H9 (cell line): ENCODE measurements around the gene FGFBP2. TPM values are rescaled to one million over a fixed set of nuclear protein-coding genes. Genes with fewer than 3 reads are reported as not detected.

ENCODE experiments used
- DNase-seq: peaks from one replicate; pipeline ENCODE4 v3.0.0-alpha.2; 2017
- H2AFZ ChIP-seq: one replicate; pipeline ENCODE4 v1.6.1; 2013; ENCODE audit warnings: mild to moderate bottlenecking, low read length, control low read depth, moderate library complexity
- H2AK5ac ChIP-seq: 2 replicates; pipeline ENCODE4 v1.6.1; 2013; ENCODE audit warnings: low read length, control low read depth, mixed read lengths; ENCODE audit not compliant: insufficient read length
- H2BK120ac ChIP-seq: one replicate; pipeline ENCODE4 v1.6.1; 2013; ENCODE audit warnings: low read depth, mild to moderate bottlenecking, low read length, control low read depth, inconsistent platforms; ENCODE audit not compliant: poor library complexity, severe bottlenecking
- H2BK12ac ChIP-seq: 2 replicates; pipeline ENCODE4 v1.6.1; 2013; ENCODE audit warnings: low read length, control low read depth, mixed read lengths, low read depth; ENCODE audit not compliant: insufficient read length
- H2BK15ac ChIP-seq: 2 replicates; pipeline ENCODE4 v1.6.1; 2013; ENCODE audit warnings: low read depth, low read length, control low read depth
- H2BK20ac ChIP-seq: one replicate; pipeline ENCODE4 v1.6.1; 2013; ENCODE audit warnings: low read depth, mild to moderate bottlenecking, low read length, control low read depth, inconsistent platforms; ENCODE audit not compliant: poor library complexity, severe bottlenecking
- H2BK5ac ChIP-seq: 2 replicates; pipeline ENCODE4 v1.6.1; 2013; ENCODE audit warnings: low read length, control low read depth, mixed read lengths; ENCODE audit not compliant: insufficient read length
- H3K14ac ChIP-seq: 2 replicates; pipeline ENCODE4 v1.6.1; 2013; ENCODE audit warnings: low read length, control low read depth; ENCODE audit not compliant: insufficient read depth
- H3K18ac ChIP-seq: 2 replicates; pipeline ENCODE4 v1.6.1; 2013; ENCODE audit warnings: low read depth, mild to moderate bottlenecking, mixed read lengths, low read length, control low read depth; ENCODE audit not compliant: insufficient read length
- H3K23ac ChIP-seq: 2 replicates; pipeline ENCODE4 v1.6.1; 2013; ENCODE audit warnings: low read length, control low read depth, mixed read lengths, low read depth; ENCODE audit not compliant: insufficient read length
- H3K23me2 ChIP-seq: 2 replicates; pipeline ENCODE4 v1.6.1; 2013; ENCODE audit warnings: low read depth, mild to moderate bottlenecking, mixed read lengths, low read length, control low read depth; ENCODE audit not compliant: insufficient read length, poor library complexity, severe bottlenecking
- H3K27ac ChIP-seq: 2 replicates; pipeline ENCODE4 v1.5.1; 2013; ENCODE audit warnings: low read length, control low read depth, mixed read lengths, low read depth; ENCODE audit not compliant: insufficient read length
- H3K27me3 ChIP-seq: 2 replicates; pipeline ENCODE4 v1.6.1; 2013; ENCODE audit warnings: low read length, control low read depth, inconsistent platforms; ENCODE audit not compliant: insufficient read depth
- H3K4ac ChIP-seq: 2 replicates; pipeline ENCODE4 v1.6.1; 2013; ENCODE audit warnings: low read depth, mild to moderate bottlenecking, control low read depth, inconsistent platforms, low read length, moderate library complexity
- H3K4me1 ChIP-seq: 2 replicates; pipeline ENCODE4 v1.6.1; 2013; ENCODE audit warnings: low read length, control low read depth, inconsistent platforms; ENCODE audit not compliant: insufficient read depth
- H3K4me2 ChIP-seq: 2 replicates; pipeline ENCODE4 v1.6.1; 2013; ENCODE audit warnings: low read length, control low read depth, mixed read lengths; ENCODE audit not compliant: insufficient read length, insufficient read depth
- H3K56ac ChIP-seq: 2 replicates; pipeline ENCODE4 v1.6.1; 2013; ENCODE audit warnings: low read depth, mild to moderate bottlenecking, mixed read lengths, low read length, control low read depth; ENCODE audit not compliant: insufficient read length
- H3K79me1 ChIP-seq: 2 replicates; pipeline ENCODE4 v1.6.1; 2013; ENCODE audit warnings: low read depth, mild to moderate bottlenecking, moderate library complexity, low read length, control low read depth, inconsistent platforms; ENCODE audit not compliant: insufficient read depth, poor library complexity, severe bottlenecking
- H3K79me2 ChIP-seq: 2 replicates; pipeline ENCODE4 v1.6.1; 2013; ENCODE audit warnings: low read length, control low read depth, inconsistent platforms; ENCODE audit not compliant: insufficient read depth
- H3K9ac ChIP-seq: 2 replicates; pipeline ENCODE4 v1.6.1; 2013; ENCODE audit warnings: low read length, control low read depth, mixed read lengths; ENCODE audit not compliant: insufficient read length; ENCODE audit errors: extremely low read depth
- H3K9me3 ChIP-seq: one replicate; pipeline ENCODE4 v1.6.1; 2013; ENCODE audit warnings: low read depth, low read length, inconsistent platforms; ENCODE audit not compliant: control insufficient read depth
- H3T11ph ChIP-seq: one replicate; pipeline ENCODE4 v1.6.1; 2013; ENCODE audit warnings: mild to moderate bottlenecking, low read length, control low read depth, inconsistent platforms
- H4K20me1 ChIP-seq: one replicate; pipeline ENCODE4 v1.6.1; 2013; ENCODE audit not compliant: control insufficient read depth, insufficient read length, insufficient read depth
- H4K5ac ChIP-seq: 2 replicates; pipeline ENCODE4 v1.6.1; 2013; ENCODE audit warnings: low read depth, mild to moderate bottlenecking, mixed read lengths, low read length, control low read depth; ENCODE audit not compliant: insufficient read length
- H4K8ac ChIP-seq: replicated peaks from 2 replicates; pipeline ENCODE4 v1.6.1; 2013; ENCODE audit warnings: low read length, control low read depth, mixed read lengths, low read depth; ENCODE audit not compliant: insufficient read length
- H4K91ac ChIP-seq: 2 replicates; pipeline ENCODE4 v1.6.1; 2013; ENCODE audit warnings: low read depth, mild to moderate bottlenecking, moderate library complexity, mixed read lengths, low read length, control low read depth; ENCODE audit not compliant: insufficient read length
- H3K27ac Mint-ChIP-seq, 3 experiments: 2 replicates in 2 of 3; 3 replicates in 1 of 3; pipeline ENCODE4 v1.8.0; 2020 to 2021; ENCODE audit warnings: mixed read lengths in 3 of 3, mild to moderate bottlenecking in 1 of 3, moderate library complexity in 1 of 3
- H3K27me3 Mint-ChIP-seq: 2 replicates; pipeline ENCODE4 v1.8.0; 2021; ENCODE audit warnings: low read depth, mild to moderate bottlenecking, moderate library complexity, mixed read lengths
- H3K36me3 Mint-ChIP-seq, 3 experiments: 2 replicates in 2 of 3; 3 replicates in 1 of 3; pipeline ENCODE4 v1.8.0; 2020 to 2021; ENCODE audit warnings: low read depth in 3 of 3, mixed read lengths in 3 of 3; ENCODE audit not compliant: insufficient read depth in 1 of 3
- H3K4me1 Mint-ChIP-seq, 2 experiments: 2 replicates each; pipeline ENCODE4 v1.8.0; 2020; ENCODE audit warnings: mixed read lengths in 2 of 2
- H3K4me3 Mint-ChIP-seq, 2 experiments: 2 replicates in 1 of 2; 3 replicates in 1 of 2; pipeline ENCODE4 v1.8.0; 2020 to 2021; ENCODE audit warnings: mild to moderate bottlenecking in 2 of 2, mixed read lengths in 2 of 2, moderate library complexity in 1 of 2
- H3K9me3 Mint-ChIP-seq, 2 experiments: 2 replicates in 1 of 2; 3 replicates in 1 of 2; pipeline ENCODE4 v1.8.0; 2020; ENCODE audit warnings: mild to moderate bottlenecking in 2 of 2, mixed read lengths in 2 of 2, moderate library complexity in 1 of 2
- WGBS: extraction: QIAGEN DNeasy Blood & Tissue Kit; methylation state at CpG from one replicate; pipeline ENCODE4 v1.1.7; 2013; ENCODE audit warnings: missing lambda C conversion rate, low lambda C conversion rate, mixed read lengths; ENCODE audit not compliant: insufficient read length; ENCODE audit errors: extremely low coverage; 5-methylcytosine and 5-hydroxymethylcytosine counted together
- total RNA-seq: library from RNA; stranded (reverse); gene quantifications from 2 replicates; pipeline ENCODE4 v1.2.1, GENCODE V29; 2021
- TF ChIP-seq, protein P1 (sequence below): fragments of 200-600 bp; sonication (generic); conservative IDR thresholded peaks from 3 replicates; pipeline ENCODE4 v1.8.0; 2021; ENCODE audit warnings: antibody characterized with exemption, mild to moderate bottlenecking

FGFBP2 gene
- total RNA-seq, 1 experiment from 2014 or later, result not detected

- no peak overlapping the region for H2BK5ac ChIP-seq
- no peaks in the 10 kb centered on the region for H3K27me3 ChIP-seq
- no peak overlapping the region for H3K27ac ChIP-seq
- H4K20me1 ChIP-seq, result no peaks in the 10 kb centered on the region
- H3K4me2 ChIP-seq, result no peak overlapping the region
- no peaks in the 10 kb centered on the region for H3K79me1 ChIP-seq
- no peak overlapping the region for H3K9ac ChIP-seq
- no peak overlapping the region for H3K14ac ChIP-seq
- no peak overlapping the region for H4K91ac ChIP-seq
- H4K5ac ChIP-seq, result no peak overlapping the region
- H3K23ac ChIP-seq, result no peak overlapping the region
- Mint-ChIP-seq H3K27ac (peak overlapping the region in 1 of 3 experiments; percentile 49; a peak in 1 of 7 replicates), H3K4me3 (no peak overlapping the region), H3K27me3 (no peaks in the 10 kb centered on the region; the same call in 1 of the 2 replicates), H3K36me3 (no peaks in the 10 kb centered on the region), H3K4me1 (peaks cover 7% of the 10 kb centered on the region in 2 experiments), H3K9me3 (no peaks in the 10 kb centered on the region)
- no CpG with 5 or more reads among the region's 8 CpGs for WGBS
- H3K23me2 ChIP-seq, result no peaks in the 10 kb centered on the region
- no peak overlapping the region for H2AFZ ChIP-seq
- no peak overlapping the region for H3T11ph ChIP-seq
- no peak overlapping the region for H2AK5ac ChIP-seq
- no peak overlapping the region for H2BK20ac ChIP-seq
- H4K8ac ChIP-seq, result no peak overlapping the region
- no peaks in the 10 kb centered on the region for H3K9me3 ChIP-seq
- no peak overlapping the region for H2BK15ac ChIP-seq
- no peak overlapping the region for H3K18ac ChIP-seq
- H2BK12ac ChIP-seq, result no peak overlapping the region
- peak; percentile 51 for DNase-seq
- H2BK120ac ChIP-seq, result no peak overlapping the region
- no peak overlapping the region for H3K56ac ChIP-seq
- no peaks in the 10 kb centered on the region for H3K79me2 ChIP-seq
- H3K4me1 ChIP-seq, result no peaks in the 10 kb centered on the region; the same call in 1 of the 2 replicates
- no peak overlapping the region for H3K4ac ChIP-seq
- TF ChIP-seq, protein P1, sequence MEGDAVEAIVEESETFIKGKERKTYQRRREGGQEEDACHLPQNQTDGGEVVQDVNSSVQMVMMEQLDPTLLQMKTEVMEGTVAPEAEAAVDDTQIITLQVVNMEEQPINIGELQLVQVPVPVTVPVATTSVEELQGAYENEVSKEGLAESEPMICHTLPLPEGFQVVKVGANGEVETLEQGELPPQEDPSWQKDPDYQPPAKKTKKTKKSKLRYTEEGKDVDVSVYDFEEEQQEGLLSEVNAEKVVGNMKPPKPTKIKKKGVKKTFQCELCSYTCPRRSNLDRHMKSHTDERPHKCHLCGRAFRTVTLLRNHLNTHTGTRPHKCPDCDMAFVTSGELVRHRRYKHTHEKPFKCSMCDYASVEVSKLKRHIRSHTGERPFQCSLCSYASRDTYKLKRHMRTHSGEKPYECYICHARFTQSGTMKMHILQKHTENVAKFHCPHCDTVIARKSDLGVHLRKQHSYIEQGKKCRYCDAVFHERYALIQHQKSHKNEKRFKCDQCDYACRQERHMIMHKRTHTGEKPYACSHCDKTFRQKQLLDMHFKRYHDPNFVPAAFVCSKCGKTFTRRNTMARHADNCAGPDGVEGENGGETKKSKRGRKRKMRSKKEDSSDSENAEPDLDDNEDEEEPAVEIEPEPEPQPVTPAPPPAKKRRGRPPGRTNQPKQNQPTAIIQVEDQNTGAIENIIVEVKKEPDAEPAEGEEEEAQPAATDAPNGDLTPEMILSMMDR, result no peak
Measured at GRCh38 chr4:15938182-15938581, 24.8 kb downstream of the FGFBP2 start.
